GM13977 (cell line): ENCODE data around the gene COQ8A.

Experiments used
- DNase-seq: peaks from one replicate; pipeline ENCODE4 v3.0.0; 2012; ENCODE audit warnings: low spot score
- CTCF ChIP-seq: IDR thresholded peaks from 2 replicates; pipeline ENCODE4 v1.5.1; 2012; ENCODE audit warnings: mild to moderate bottlenecking, control low read depth; ENCODE audit not compliant: insufficient read depth; ENCODE audit errors: extremely low read depth, missing control alignments
- in situ Hi-C: fragments of 300-500 bp; cut with MboI; formaldehyde crosslinking; loops from one replicate; pipeline ENCODE4 v1.12.0; 2022; ENCODE audit warnings: low sequenced_read_pairs, low pct_unique_long_range_greater_than_20kb, mixed read lengths, inconsistent platforms; ENCODE audit not compliant: unreplicated experiment

The COQ8A gene

GRCh38 chr1:226962421-226963391, 22.6 kb downstream of the COQ8A start:
- in situ Hi-C loops: no loop called here
- no peak for TF ChIP-seq CTCF
- DNase-seq: no peak

- DNase-seq: no peak
- TF ChIP-seq CTCF: no peak
- in situ Hi-C loops: no loop called here
Observed at GRCh38 chr1:226964068-226964425, 24.0 kb downstream of the COQ8A start.

- in situ Hi-C loops: no loop called here
- DNase-seq: no peak
- TF ChIP-seq CTCF: no peak
Observed at GRCh38 chr1:226964611-226965486, 24.8 kb downstream of the COQ8A start.

GRCh38 chr1:226965581-226966440, 25.7 kb downstream of the COQ8A start:
- in situ Hi-C loops: no loop called here
- DNase-seq: no peak
- TF ChIP-seq CTCF: no peak

GRCh38 chr1:226966683-226967082, 26.6 kb downstream of the COQ8A start:
- in situ Hi-C loops: no loop called here
- DNase-seq: no peak
- TF ChIP-seq CTCF: no peak

GRCh38 chr1:226967665-226968064, 27.6 kb downstream of the COQ8A start:
- TF ChIP-seq CTCF: no peak
- in situ Hi-C loops: no loop called here
- DNase-seq: no peak
